Measurements from ENCODE around the gene CALML5.

DNA sequence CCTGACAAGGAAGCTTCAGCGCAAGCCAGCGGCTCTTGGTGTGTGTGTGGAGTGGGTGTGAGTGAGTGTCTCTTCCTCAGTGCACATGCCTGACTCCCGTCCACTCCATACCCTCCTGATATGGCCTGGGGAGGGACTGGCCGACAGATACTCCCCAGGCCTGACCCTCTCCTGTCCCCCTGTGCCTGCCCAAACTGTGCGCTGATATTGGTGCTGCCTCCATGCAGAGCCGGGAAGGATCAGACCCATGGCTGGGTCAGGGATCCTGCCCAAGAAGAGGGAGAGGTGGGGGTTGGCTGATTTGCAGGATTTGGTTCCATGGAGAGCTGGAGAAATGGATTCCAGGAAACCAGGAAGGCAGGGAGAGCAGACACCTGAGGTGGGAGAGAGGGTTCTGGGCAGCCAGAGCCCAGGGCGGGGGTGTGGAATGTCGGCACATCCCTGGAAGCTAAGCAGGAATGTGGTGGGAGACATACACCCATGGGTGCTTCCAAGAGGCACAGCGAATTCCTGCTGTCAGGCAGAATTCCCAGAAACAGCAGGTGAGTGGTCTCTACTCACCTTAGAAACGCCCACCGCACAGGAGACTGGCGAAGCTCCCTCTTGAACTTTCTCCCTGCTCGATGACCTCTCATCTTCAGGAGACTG is 6.3 kb downstream of the CALML5 start:
- TF ChIP-seq, protein P1, sequence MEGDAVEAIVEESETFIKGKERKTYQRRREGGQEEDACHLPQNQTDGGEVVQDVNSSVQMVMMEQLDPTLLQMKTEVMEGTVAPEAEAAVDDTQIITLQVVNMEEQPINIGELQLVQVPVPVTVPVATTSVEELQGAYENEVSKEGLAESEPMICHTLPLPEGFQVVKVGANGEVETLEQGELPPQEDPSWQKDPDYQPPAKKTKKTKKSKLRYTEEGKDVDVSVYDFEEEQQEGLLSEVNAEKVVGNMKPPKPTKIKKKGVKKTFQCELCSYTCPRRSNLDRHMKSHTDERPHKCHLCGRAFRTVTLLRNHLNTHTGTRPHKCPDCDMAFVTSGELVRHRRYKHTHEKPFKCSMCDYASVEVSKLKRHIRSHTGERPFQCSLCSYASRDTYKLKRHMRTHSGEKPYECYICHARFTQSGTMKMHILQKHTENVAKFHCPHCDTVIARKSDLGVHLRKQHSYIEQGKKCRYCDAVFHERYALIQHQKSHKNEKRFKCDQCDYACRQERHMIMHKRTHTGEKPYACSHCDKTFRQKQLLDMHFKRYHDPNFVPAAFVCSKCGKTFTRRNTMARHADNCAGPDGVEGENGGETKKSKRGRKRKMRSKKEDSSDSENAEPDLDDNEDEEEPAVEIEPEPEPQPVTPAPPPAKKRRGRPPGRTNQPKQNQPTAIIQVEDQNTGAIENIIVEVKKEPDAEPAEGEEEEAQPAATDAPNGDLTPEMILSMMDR (conservative IDR thresholded peaks at IDR 0.05; ENCODE audit: low read depth, low read length), result no peak
- TF ChIP-seq EZH2 (IDR thresholded peaks at IDR 0.05; ENCODE audit: borderline replicate concordance, low read depth, low read length, poor library complexity, severe bottlenecking), result no peak

Measured in A673 (cell line).